Subcutaneous adipose tissue (tissue), 4 donors: Measurements from ENCODE around the gene ALKBH1. TPM values are rescaled to one million over a fixed set of nuclear protein-coding genes. Genes with fewer than 3 reads are reported as not detected.

Experiments
- CTCF ChIP-seq: fragments of 450-650 bp; IDR thresholded peaks from one replicate; pipeline ENCODE4 v1.5.1; 2016; ENCODE audit warnings: low read depth, mild to moderate bottlenecking, control low read depth, antibody characterized with exemption, moderate library complexity
- total RNA-seq, 4 donors: library from RNA; depleted of rRNA; stranded (reverse); fragments of >200 nt; gene quantifications; one replicate each; pipeline ENCODE4 v1.1.0, GENCODE V29; 2016

Gene ALKBH1
- total RNA-seq, 4 donors from 2014 or later: 7.5 to 14.0 (median 11.4) TPM

GRCh38 chr14:77667331-77667730, 40.5 kb downstream of the ALKBH1 start:
- no peak for TF ChIP-seq CTCF

- no peak for TF ChIP-seq CTCF
Observed at GRCh38 chr14:77663293-77663692, 44.5 kb downstream of the ALKBH1 start.

GRCh38 chr14:77660754-77661153, 47.1 kb downstream of the ALKBH1 start:
- no peak for TF ChIP-seq CTCF

GRCh38 chr14:77659831-77660230, 48.0 kb downstream of the ALKBH1 start:
- no peak for TF ChIP-seq CTCF

- TF ChIP-seq CTCF: no peak
Observed at GRCh38 chr14:77657280-77657679, 50.5 kb downstream of the ALKBH1 start.

- no peak for TF ChIP-seq CTCF
Observed at GRCh38 chr14:77654001-77654441, 53.8 kb downstream of the ALKBH1 start.

- no peak for TF ChIP-seq CTCF
Observed at GRCh38 chr14:77649326-77649725, 58.5 kb downstream of the ALKBH1 start.
